ENCODE data around the gene DNAH7.

GRCh38 chr2:195737511-195738325, 330.9 kb downstream of the DNAH7 start:
- no peak for TF ChIP-seq POLR2A (IDR thresholded peaks at IDR 0.05; ENCODE audit: low read depth, low read length)
- no peak for TF ChIP-seq ZNF207 (IDR thresholded peaks at IDR 0.05; ENCODE audit: borderline replicate concordance)
- no peak for TF ChIP-seq CREB1 (IDR thresholded peaks at IDR 0.05; ENCODE audit: low read depth)
- TF ChIP-seq CTCF (IDR thresholded peaks at IDR 0.05 in 2 of 3, conservative IDR thresholded peaks at IDR 0.05 in 1 of 3; ENCODE audit: control insufficient read depth in 2 of 3, extremely low read depth in 1 of 3, insufficient read depth in 1 of 3, low read depth in 3 of 3, low read length in 3 of 3), result no peak
